HK-2 (cell line): ENCODE results near the gene IL1A.

Experiments used
- DNase-seq: peaks from one replicate; pipeline ENCODE4 v3.0.0-alpha.2; 2018; ENCODE audit not compliant: unreplicated experiment

IL1A gene

GRCh38 chr2:112727276-112728028, 56.8 kb downstream of the IL1A start:
- no peak for DNase-seq

- DNase-seq: peak; percentile 92
Observed at GRCh38 chr2:112726487-112727190, 57.7 kb downstream of the IL1A start.

DNA sequence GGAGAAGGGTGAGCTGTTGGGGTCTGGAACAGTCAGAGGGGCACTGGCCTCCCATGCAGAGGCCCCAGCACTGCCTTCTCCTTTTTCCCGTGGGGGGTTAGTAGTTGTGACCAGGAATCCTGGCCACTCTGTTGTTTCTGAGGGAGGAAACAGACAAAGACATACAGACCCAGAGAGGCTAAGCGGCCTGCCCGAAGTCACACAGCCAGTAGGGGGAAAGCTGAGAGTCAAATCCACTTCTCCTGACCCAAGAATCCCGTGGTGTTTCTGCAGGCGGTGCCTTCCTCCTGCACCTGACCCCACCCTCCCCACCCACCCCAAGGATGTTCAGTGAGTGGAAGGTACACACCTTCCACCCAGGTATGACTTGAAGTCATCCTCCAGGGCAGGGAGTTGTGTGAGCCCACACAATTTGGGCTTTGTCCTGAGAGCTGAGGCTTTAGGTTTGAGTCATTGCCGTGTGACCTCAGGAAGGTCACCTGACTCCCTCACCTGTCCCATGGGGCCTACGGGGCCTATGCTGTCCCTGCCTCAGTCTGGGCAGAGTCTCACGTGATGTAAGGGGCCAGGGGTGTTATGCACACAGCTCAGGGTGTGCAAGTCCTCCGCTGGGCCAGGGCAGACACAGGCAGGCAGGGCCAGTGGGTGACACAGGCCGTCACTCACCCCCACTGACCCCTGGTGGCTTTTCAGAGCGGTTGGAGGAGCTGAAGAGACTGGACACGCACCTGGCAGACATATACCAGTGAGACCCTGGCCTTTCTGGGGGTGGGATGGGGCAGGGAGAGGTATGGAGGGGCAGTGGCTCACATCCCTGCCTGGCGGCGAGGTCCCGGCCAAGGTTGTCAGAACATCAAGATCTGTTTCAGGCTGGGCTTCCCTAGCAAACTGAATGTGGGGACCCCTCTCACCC, 58.5 kb downstream of the IL1A start:
- DNase-seq: peak; percentile 35

DNA sequence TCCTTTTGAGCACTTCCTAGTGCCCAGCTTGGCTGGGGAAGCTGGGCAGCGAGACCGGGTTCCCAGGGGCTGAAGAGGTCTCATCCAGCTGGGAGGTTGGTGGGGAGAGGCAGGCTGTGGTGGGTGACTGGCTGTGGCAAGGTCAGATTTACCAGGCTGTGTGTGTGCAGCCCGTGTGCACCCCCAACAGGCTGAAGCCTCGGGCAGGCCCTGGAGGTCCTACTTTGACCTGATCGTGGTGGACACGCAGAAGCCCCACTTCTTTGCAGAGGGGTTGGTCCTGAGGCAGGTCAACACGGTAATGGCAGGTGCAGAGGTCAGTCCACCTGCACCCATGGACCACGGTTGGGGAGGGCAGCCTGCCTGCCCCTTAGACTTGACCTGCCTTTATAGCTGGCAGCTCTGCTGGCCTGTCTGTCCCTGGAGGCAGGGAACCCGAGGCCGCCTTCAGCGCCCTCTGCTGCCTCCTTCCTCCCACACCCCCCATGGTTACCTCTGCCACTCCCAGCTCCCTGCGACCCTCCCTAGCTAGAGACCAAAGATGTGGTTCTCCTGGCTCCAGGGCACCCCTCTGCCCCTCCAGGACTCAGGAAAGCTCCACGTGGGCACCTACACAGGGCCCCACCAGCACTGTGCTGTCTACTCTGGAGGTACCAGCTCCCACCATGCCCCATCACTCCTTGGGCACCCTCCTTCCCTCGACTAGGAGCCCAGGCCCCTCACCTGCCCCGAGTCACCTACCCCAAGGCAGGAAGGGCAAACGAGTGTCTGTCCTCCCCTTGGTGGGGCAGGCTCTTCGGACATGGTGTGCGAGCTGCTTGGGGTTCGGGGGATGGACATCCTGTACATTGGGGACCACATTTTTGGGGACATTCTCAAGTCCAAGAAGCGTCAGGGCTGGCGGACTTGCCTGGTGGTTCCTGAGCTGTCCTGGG, 59.4 kb downstream of the IL1A start:
- DNase-seq: peak; percentile 31

- no peak for DNase-seq
Observed at GRCh38 chr2:112723995-112724394, 60.3 kb downstream of the IL1A start.
